OCI-LY7 (cell line): ENCODE data around the gene TNIK. TPM values are rescaled to one million over a fixed set of nuclear protein-coding genes. Genes with fewer than 3 reads are reported as not detected.

ENCODE experiments used
- BruUV-seq: library from RNA; stranded (reverse); fragments of 400-500 nt; replicated peaks from 2 replicates; lab custom pipeline; 2021; lab: Mats Ljungman, UMichigan
- CTCF ChIA-PET: fragments of 300-600 bp; sonication (Branson Sonifier 250); formaldehyde crosslinking; loops from one replicate; lab custom pipeline; 2022; ENCODE audit warnings: antibody characterized with exemption; ENCODE audit not compliant: unreplicated experiment; lab: Charles Lee
- POLR2A ChIA-PET: fragments of 300-600 bp; sonication (Branson Sonifier 250); formaldehyde crosslinking; loops from one replicate; lab custom pipeline; 2022; ENCODE audit warnings: antibody characterized with exemption; lab: Charles Lee
- DNase-seq: peaks from one replicate; pipeline ENCODE4 v3.0.0-alpha.2; 2015; ENCODE audit warnings: low spot score
- H2AFZ ChIP-seq: fragments of 200-600 bp; sonication (generic), shearing (Covaris generic); 2 replicates; pipeline ENCODE4 v1.6.1; 2014; ENCODE audit warnings: mild to moderate bottlenecking, antibody characterized with exemption, low read length, moderate library complexity
- H3K27ac ChIP-seq: fragments of 200-600 bp; sonication (generic); 2 replicates; pipeline ENCODE4 v1.5.1; 2014; ENCODE audit warnings: mixed run types, low read depth, mild to moderate bottlenecking, moderate library complexity, low read length, inconsistent platforms; ENCODE audit not compliant: poor library complexity, severe bottlenecking
- H3K36me3 ChIP-seq: fragments of 200-600 bp; sonication (generic); 2 replicates; pipeline ENCODE4 v1.6.1; 2014; ENCODE audit warnings: mild to moderate bottlenecking, antibody characterized with exemption, low read length, moderate library complexity, mixed read lengths; ENCODE audit not compliant: insufficient read depth
- H3K4me1 ChIP-seq: fragments of 200-600 bp; sonication (generic); 2 replicates; pipeline ENCODE4 v1.5.1; 2014; ENCODE audit warnings: mild to moderate bottlenecking, low read length; ENCODE audit not compliant: insufficient read depth, poor library complexity, severe bottlenecking
- H3K4me2 ChIP-seq: fragments of 200-600 bp; sonication (generic); 2 replicates; pipeline ENCODE4 v1.6.1; 2014; ENCODE audit warnings: mild to moderate bottlenecking, low read length
- H3K4me3 ChIP-seq: fragments of 200-600 bp; sonication (generic); 2 replicates; pipeline ENCODE4 v1.5.1; 2014; ENCODE audit warnings: mild to moderate bottlenecking, low read depth, low read length; ENCODE audit not compliant: poor library complexity, severe bottlenecking
- H3K79me2 ChIP-seq: fragments of 200-600 bp; sonication (generic); 2 replicates; pipeline ENCODE4 v1.6.1; 2016; ENCODE audit warnings: low read depth, mild to moderate bottlenecking, low read length, moderate library complexity, mixed read lengths; ENCODE audit not compliant: insufficient read depth
- H3K9me2 ChIP-seq: fragments of 200-600 bp; sonication (generic); 2 replicates; pipeline ENCODE4 v1.6.1; 2016; ENCODE audit warnings: mild to moderate bottlenecking, low read length, mixed read lengths; ENCODE audit not compliant: insufficient read depth
- H3K9me3 ChIP-seq: fragments of 200-600 bp; sonication (generic); 2 replicates; pipeline ENCODE4 v1.6.1; 2014; ENCODE audit warnings: mild to moderate bottlenecking, mixed run types, low read length, mixed read lengths
- H4K20me1 ChIP-seq: fragments of 200-600 bp; sonication (generic); 2 replicates; pipeline ENCODE4 v1.6.1; 2014; ENCODE audit warnings: mild to moderate bottlenecking, antibody characterized with exemption, low read length, moderate library complexity, mixed read lengths; ENCODE audit not compliant: insufficient read depth
- CTCF ChIP-seq: fragments of 200-600 bp; sonication (generic); conservative IDR thresholded peaks from 2 replicates; pipeline ENCODE4 v1.5.1; 2014; ENCODE audit warnings: mild to moderate bottlenecking, antibody characterized with exemption, low read length, moderate library complexity, mixed read lengths
- EZH2phosphoT487 ChIP-seq: fragments of 200-600 bp; sonication (generic); IDR thresholded peaks from 2 replicates; pipeline ENCODE4 v1.6.1; 2018; ENCODE audit warnings: low read depth, borderline replicate concordance, mild to moderate bottlenecking, mixed run types, antibody characterized with exemption, low read length, moderate library complexity, mixed read lengths
- intact Hi-C: fragments of 100-400 bp; cut with micrococcal nuclease; formaldehyde crosslinking; loops from one replicate; pipeline ENCODE4 v1.10.0; 2022; ENCODE audit not compliant: unreplicated experiment
- total RNA-seq, 2 experiments: library from RNA; depleted of rRNA in 1 of 2; stranded (reverse); fragments of >200 nt in 1 of 2; shearing (Covaris generic) in 1 of 2; gene quantifications; 2 replicates each; pipeline ENCODE4 v1.2.3, GENCODE V29; 2014 to 2022

The TNIK gene
- total RNA-seq, 2 experiments from 2014 or later, result not detected

- no peak overlapping the region for H3K4me3 ChIP-seq
- no peaks in the 10 kb centered on the region for H3K4me1 ChIP-seq
- no peaks in the 10 kb centered on the region for H3K36me3 ChIP-seq
- no peak for DNase-seq
- no TSS peak for BruUV-seq
- POLR2A ChIA-PET, result interaction anchor here (0.7 kb wide), 1 partner anchor 1398 kb away, joined by 3 read pairs; no protein-coding TSS in a partner anchor
- no peaks in the 10 kb centered on the region for H3K9me2 ChIP-seq
- H3K4me2 ChIP-seq, result no peak overlapping the region
- no peaks in the 10 kb centered on the region for H3K79me2 ChIP-seq
- H3K27ac ChIP-seq, result no peak overlapping the region
- CTCF ChIA-PET, result no interaction called here
- no peak overlapping the region for H2AFZ ChIP-seq
- no peak for TF ChIP-seq CTCF
- no peak for TF ChIP-seq EZH2phosphoT487
- no peaks in the 10 kb centered on the region for H3K9me3 ChIP-seq
- intact Hi-C loops, result no loop called here
- no peaks in the 10 kb centered on the region for H4K20me1 ChIP-seq
Observed at GRCh38 chr3:171320750-171321558, 139.3 kb downstream of the TNIK start.

GRCh38 chr3:171317171-171317570 is 143.0 kb downstream of the TNIK start:
- no peaks in the 10 kb centered on the region for H3K36me3 ChIP-seq
- no peak for TF ChIP-seq EZH2phosphoT487
- TF ChIP-seq CTCF, result no peak
- H3K27ac ChIP-seq, result no peak overlapping the region
- BruUV-seq, result no TSS peak
- no peak overlapping the region for H3K4me2 ChIP-seq
- DNase-seq, result no peak
- POLR2A ChIA-PET, result interaction anchor here (0.8 kb wide), 1 partner anchor 10 kb away, joined by 3 read pairs; no protein-coding TSS in a partner anchor
- no peaks in the 10 kb centered on the region for H3K9me3 ChIP-seq
- intact Hi-C loops, result no loop called here
- no peaks in the 10 kb centered on the region for H3K9me2 ChIP-seq
- H4K20me1 ChIP-seq, result no peaks in the 10 kb centered on the region
- no peak overlapping the region for H2AFZ ChIP-seq
- CTCF ChIA-PET, result no interaction called here
- H3K79me2 ChIP-seq, result no peaks in the 10 kb centered on the region
- no peak overlapping the region for H3K4me3 ChIP-seq
- H3K4me1 ChIP-seq, result no peaks in the 10 kb centered on the region

GRCh38 chr3:171315919-171316318 is 144.3 kb downstream of the TNIK start:
- TF ChIP-seq EZH2phosphoT487 (no peak), CTCF (no peak)
- Histone ChIP-seq H3K4me1 (no peaks in the 10 kb centered on the region), H3K36me3 (no peaks in the 10 kb centered on the region), H3K4me2 (no peak overlapping the region), H4K20me1 (no peaks in the 10 kb centered on the region), H3K4me3 (no peak overlapping the region), H3K9me3 (no peaks in the 10 kb centered on the region), H3K9me2 (no peaks in the 10 kb centered on the region), H3K27ac (no peak overlapping the region), H2AFZ (no peak overlapping the region), H3K79me2 (no peaks in the 10 kb centered on the region)
- intact Hi-C loops, result no loop called here
- no TSS peak for BruUV-seq
- POLR2A ChIA-PET, result interaction anchor here (0.6 kb wide), 1 partner anchor 150 kb away, joined by 3 read pairs; no protein-coding TSS in a partner anchor
- CTCF ChIA-PET, result no interaction called here
- DNase-seq, result no peak
